Panc1 (cell line): ENCODE data around the gene TCF3.

Source experiments
- CTCF ChIP-seq: fragments of 450-650 bp; IDR thresholded peaks from 2 replicates; pipeline ENCODE4 v1.5.1; 2017; ENCODE audit warnings: mild to moderate bottlenecking
- POLR2AphosphoS5 ChIP-seq: IDR thresholded peaks from 2 replicates; pipeline ENCODE4 v1.6.1; 2012; ENCODE audit warnings: mild to moderate bottlenecking, low read depth, low read length, moderate library complexity
- REST ChIP-seq, 2 experiments: IDR thresholded peaks; 2 replicates each; pipeline ENCODE4 v1.6.1; 2011 to 2012; ENCODE audit warnings: low read depth in 2 of 2, control low read depth in 1 of 2, low read length in 1 of 2, mild to moderate bottlenecking in 1 of 2, moderate library complexity in 1 of 2; ENCODE audit not compliant: insufficient read depth in 1 of 2

GRCh38 chr19:1612114-1613086, 40.0 kb downstream of the TCF3 start:
- TF ChIP-seq CTCF (no peak), POLR2AphosphoS5 (no peak), REST (IDR thresholded peaks at IDR 0.05; ENCODE audit: insufficient read depth in 1 of 2, low read depth in 2 of 2, low read length in 1 of 2) (no peak)
